Adrenal gland (tissue), 19 donors: ENCODE data around the gene NSUN7. TPM values are rescaled to one million over a fixed set of nuclear protein-coding genes. Genes with fewer than 3 reads are reported as not detected.

Experiments
- DNase-seq, 7 donors: peaks; one replicate each; pipeline ENCODE4 v3.0.0-alpha.2; 2019 to 2020
- H3K27ac ChIP-seq, 5 donors: fragments of 200-600 bp; sonication (generic) in 4 of 5; 1 replicate in 3 of 5; 2 replicates in 2 of 5; pipeline versions ENCODE4 v1.5.1 to v1.8.0; 2016 to 2020; ENCODE audit warnings: mild to moderate bottlenecking in 1 of 5
- H3K27me3 ChIP-seq: fragments of 200-600 bp; 2 replicates; pipeline ENCODE4 v1.8.0; 2021
- H3K36me3 ChIP-seq, 2 donors: fragments of 200-600 bp; replicated peaks in 1 of 2; 1 replicate in 1 of 2; 2 replicates in 1 of 2; pipeline versions ENCODE4 v1.5.1 to v1.8.0; 2018 to 2022
- H3K4me1 ChIP-seq, 2 donors: fragments of 200-600 bp; replicated peaks in 1 of 2; 1 replicate in 1 of 2; 2 replicates in 1 of 2; pipeline versions ENCODE4 v1.5.1 to v1.8.0; 2018 to 2021
- H3K4me3 ChIP-seq, 4 donors: fragments of 200-600 bp; sonication (generic) in 3 of 4; one replicate each; pipeline ENCODE4 v1.5.1; 2016 to 2018
- H3K9me3 ChIP-seq, 3 donors: fragments of 200-600 bp; sonication (generic) in 1 of 3; replicated peaks in 1 of 3; 1 replicate in 2 of 3; 2 replicates in 1 of 3; pipeline versions ENCODE4 v1.5.1 to v1.8.0; 2016 to 2021
- POLR2A ChIP-seq, 2 donors: fragments of 450-650 bp; IDR thresholded peaks; one replicate each; pipeline ENCODE4 v1.6.1; 2017; ENCODE audit warnings: antibody characterized with exemption in 2 of 2, mild to moderate bottlenecking in 2 of 2, moderate library complexity in 1 of 2
- WGBS, 4 donors: extraction: QIAGEN DNeasy Blood & Tissue Kit in 2 of 4; methylation state at CpG; one replicate each; pipeline versions ENCODE4 v1.1.5 to v1.1.7; 2013 to 2017; 5-methylcytosine and 5-hydroxymethylcytosine counted together
- intact Hi-C, 2 donors: fragments of 100-400 bp; cut with DNase I; formaldehyde crosslinking; loops; one replicate each; pipeline versions ENCODE4 v1.14.1 to v1.15.0; 2022 to 2023
- long read RNA-seq, 10 donors: library from polyadenylated mRNA in 3 of 10; unstranded in 2 of 10; stranded (forward) in 1 of 10; transcript quantifications; one replicate each; pipeline ENCODE4 v2.0.0 and lab custom pipeline, GENCODE V29; 2021 to 2026
- polyA plus RNA-seq, 3 donors: library from polyadenylated mRNA; stranded (reverse); fragments of 200-250 nt in 2 of 3; fragments of 350-450 nt in 1 of 3; fragmentation: Illumina TruSeq in 1 of 3; extraction: RNeasy Lipid Tissue Mini Kit (QIAGEN cat#74804) in 1 of 3; gene quantifications; one replicate each; pipeline ENCODE4 v1.2.3, GENCODE V29; 2013 to 2014
- total RNA-seq, 9 donors: library from RNA; depleted of rRNA in 4 of 9; stranded (reverse); fragments of >200 nt in 4 of 9; fragments of 120-200 nt in 1 of 9; fragmentation: NEBNext Ultra II Directional in 1 of 9; extraction: Animal tissue kit (Norgen Biotek cat#: 25700) in 1 of 9; gene quantifications; one replicate each; pipeline versions ENCODE4 v1.1.0 to v1.2.4, GENCODE V29; 2013 to 2023
- TF ChIP-seq, protein P1 (sequence below), 6 experiments: fragments of 450-650 bp in 4 of 6; fragments of 200-600 bp in 2 of 6; sonication (generic) in 1 of 6; IDR thresholded peaks; 1 replicate in 5 of 6; 2 replicates in 1 of 6; pipeline versions ENCODE4 v1.5.1 to v1.8.0; 2016 to 2021; ENCODE audit warnings: antibody characterized with exemption in 6 of 6, mild to moderate bottlenecking in 2 of 6, moderate library complexity in 1 of 6
- donor health status: healthy with polysubstance abuse.
- donor health status: Bipolar disorder and iron deficiency.
- donor health status: DM: yes; HTN: yes; CAD: no.
- donor health status: DM: no; HTN: no; CAD: no.
- donor health status: DM: no; HTN: no; CAD: no.
- donor health status: DM: yes; HTN: yes; CAD: no.

Gene NSUN7, protein sequence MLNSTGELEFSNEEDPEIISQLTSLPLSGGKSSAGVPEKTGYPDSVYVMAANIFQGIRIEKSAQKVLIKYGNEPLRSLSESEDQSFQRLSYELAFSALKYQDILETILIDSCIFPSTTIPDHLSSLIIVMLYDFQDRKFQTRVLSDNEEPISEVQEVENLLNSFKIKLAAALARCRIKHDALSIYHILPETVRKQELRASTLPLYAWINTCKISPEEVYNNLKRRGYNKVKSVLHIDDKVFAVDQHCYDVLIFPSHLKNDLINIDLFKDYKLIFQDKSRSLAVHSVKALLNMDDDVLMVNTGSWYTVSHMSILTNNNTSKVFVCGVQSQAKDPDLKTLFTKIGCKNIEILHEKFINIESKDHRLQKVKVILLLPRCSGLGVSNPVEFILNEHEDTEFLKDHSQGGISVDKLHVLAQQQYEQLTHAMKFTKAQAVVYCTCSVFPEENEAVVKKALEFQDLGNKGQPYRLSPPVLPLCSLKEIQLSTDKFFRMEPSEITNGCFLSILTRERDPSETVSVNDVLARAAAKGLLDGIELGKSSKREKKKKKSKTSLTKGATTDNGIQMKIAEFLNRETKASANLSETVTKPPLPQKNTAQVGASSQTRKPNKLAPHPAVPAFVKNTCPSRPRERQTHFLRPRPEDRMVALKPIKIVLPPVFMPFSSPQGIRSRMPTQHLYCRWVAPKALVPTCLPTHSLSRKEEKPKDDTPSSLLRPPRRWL
- total RNA-seq: 10 to 100 TPM in 1 of 9 donors, 1 to 10 TPM in 7, under 1 TPM in 1; 0.91 to 10.4 (median 2.8) TPM
- 1 to 10 TPM in 2 of 3 donors, under 1 TPM in 1; 0.79 to 2.1 (median 1.4) TPM for polyA plus RNA-seq
- long read RNA-seq, donor 1, partial matches to known transcripts: 0 of 1 reads
- long read RNA-seq, donor 1, other reads (novel, unspliced or antisense): 0 of 1 reads
- long read RNA-seq, donor 2, partial matches to known transcripts: 0 of 2 reads
- long read RNA-seq, donor 2, other reads (novel, unspliced or antisense): 0 of 2 reads
- long read RNA-seq, donor 3: 0 reads
- long read RNA-seq, donor 4, partial matches to known transcripts: 1 of 2 reads
- long read RNA-seq, donor 4, other reads (novel, unspliced or antisense): 0 of 2 reads
- long read RNA-seq, donor 5, partial matches to known transcripts: 4 of 11 reads
- long read RNA-seq, donor 5, other reads (novel, unspliced or antisense): 1 of 11 reads
- long read RNA-seq, donor 6, partial matches to known transcripts: 1 of 2 reads
- long read RNA-seq, donor 6, other reads (novel, unspliced or antisense): 1 of 2 reads
- long read RNA-seq, donor 7: 0 reads
- long read RNA-seq, donor 8, partial matches to known transcripts: 0 of 3 reads
- long read RNA-seq, donor 8, other reads (novel, unspliced or antisense): 0 of 3 reads
- long read RNA-seq, donor 9: 0 reads
- long read RNA-seq, donor 10, partial matches to known transcripts: 0 of 1 reads
- long read RNA-seq, donor 10, other reads (novel, unspliced or antisense): 0 of 1 reads

GRCh38 chr4:40749717-40750460, at the start of gene NSUN7:
NSUN7 (plus strand) TSS chr4:40749955; CDS start chr4:40750694, 739 bp downstream.
- H3K36me3 ChIP-seq: no peaks in the 10 kb centered on the region
- peak within 1 kb of the TSS in 2 of 4 donors; percentile 54 to 69 for H3K4me3 ChIP-seq
- peaks cover 0 to 9% of the 10 kb centered on the region in 2 donors for H3K4me1 ChIP-seq
- TF ChIP-seq, protein P1, sequence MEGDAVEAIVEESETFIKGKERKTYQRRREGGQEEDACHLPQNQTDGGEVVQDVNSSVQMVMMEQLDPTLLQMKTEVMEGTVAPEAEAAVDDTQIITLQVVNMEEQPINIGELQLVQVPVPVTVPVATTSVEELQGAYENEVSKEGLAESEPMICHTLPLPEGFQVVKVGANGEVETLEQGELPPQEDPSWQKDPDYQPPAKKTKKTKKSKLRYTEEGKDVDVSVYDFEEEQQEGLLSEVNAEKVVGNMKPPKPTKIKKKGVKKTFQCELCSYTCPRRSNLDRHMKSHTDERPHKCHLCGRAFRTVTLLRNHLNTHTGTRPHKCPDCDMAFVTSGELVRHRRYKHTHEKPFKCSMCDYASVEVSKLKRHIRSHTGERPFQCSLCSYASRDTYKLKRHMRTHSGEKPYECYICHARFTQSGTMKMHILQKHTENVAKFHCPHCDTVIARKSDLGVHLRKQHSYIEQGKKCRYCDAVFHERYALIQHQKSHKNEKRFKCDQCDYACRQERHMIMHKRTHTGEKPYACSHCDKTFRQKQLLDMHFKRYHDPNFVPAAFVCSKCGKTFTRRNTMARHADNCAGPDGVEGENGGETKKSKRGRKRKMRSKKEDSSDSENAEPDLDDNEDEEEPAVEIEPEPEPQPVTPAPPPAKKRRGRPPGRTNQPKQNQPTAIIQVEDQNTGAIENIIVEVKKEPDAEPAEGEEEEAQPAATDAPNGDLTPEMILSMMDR (IDR thresholded peaks at IDR 0.05): peak in 1 of 6 experiments; percentile 5
- no peak for TF ChIP-seq POLR2A (IDR thresholded peaks at IDR 0.05)
- H3K27me3 ChIP-seq: no peaks in the 10 kb centered on the region
- H3K9me3 ChIP-seq: no peaks in the 10 kb centered on the region
- intact Hi-C loops: no loop called here
- peak; percentile 56 to 76 (median 67) for DNase-seq
- WGBS, 4 donors: 1 to 3% (median 1%) methylated on average over 21 to 74 of the region's 75 CpGs
- peak within 1 kb of the TSS in 1 of 5 donors; percentile 38 for H3K27ac ChIP-seq

DNA sequence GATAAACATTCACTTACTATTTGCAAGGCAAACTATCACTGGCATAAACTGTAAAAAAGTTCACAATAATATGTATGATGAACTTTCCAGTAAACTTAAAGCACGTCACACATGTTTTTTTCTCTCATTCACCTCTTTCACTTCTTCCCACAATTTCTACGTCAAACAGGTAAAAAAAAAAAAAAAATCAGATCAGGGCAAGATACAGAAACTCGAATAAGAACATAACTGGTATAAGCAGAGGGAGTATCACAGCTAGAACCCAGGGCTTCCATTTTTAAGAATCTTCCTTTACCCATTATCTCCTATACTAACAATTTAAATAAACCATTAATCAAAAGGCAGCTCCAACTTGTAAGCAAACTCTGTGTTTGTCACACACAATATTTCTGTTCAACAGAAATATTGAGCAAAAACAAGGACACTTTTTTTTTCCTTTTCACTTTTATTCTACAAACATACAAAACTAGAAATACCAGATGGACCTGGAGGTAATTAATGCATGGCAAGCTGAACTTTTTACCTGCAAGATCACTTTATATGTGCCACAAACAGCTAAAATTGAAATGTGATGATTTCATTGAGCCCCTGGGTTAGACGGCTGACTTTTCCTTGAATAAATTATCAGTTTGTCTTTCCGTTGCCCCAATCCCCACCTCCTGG, 47.5 kb upstream of the NSUN7 start:
- WGBS, 4 donors: 59 to 73% (median 71%) methylated on average over 5 of the region's 5 CpGs

DNA sequence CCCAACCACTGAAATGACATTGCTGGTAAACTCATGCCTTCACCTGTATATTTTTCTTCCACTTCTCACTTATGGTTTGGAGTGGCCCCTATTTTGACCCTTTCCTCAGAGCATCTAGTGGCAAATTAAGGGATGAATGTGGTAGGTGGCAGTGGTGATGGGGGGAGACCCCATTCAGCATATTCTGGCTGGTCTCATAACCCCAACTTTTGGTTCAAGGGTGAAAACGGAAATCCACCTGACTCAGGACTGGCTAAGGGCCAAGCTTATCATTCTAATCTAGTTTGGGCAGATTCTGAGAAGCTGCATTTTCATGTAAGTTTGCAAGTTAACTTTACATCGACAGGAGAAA, 47.0 kb upstream of the NSUN7 start:
- Histone ChIP-seq H3K27me3 (no peaks in the 10 kb centered on the region), H3K36me3 (no peaks in the 10 kb centered on the region), H3K27ac (no peak overlapping the region), H3K4me3 (no peak overlapping the region), H3K4me1 (no peaks in the 10 kb centered on the region), H3K9me3 (no peaks in the 10 kb centered on the region)
- WGBS, 4 donors: 24 to 35% (median 32%) methylated on average over 2 of the region's 2 CpGs
- no peak for DNase-seq
- no peak for TF ChIP-seq POLR2A (IDR thresholded peaks at IDR 0.05)
- TF ChIP-seq, protein P1 (IDR thresholded peaks at IDR 0.05): no peak
- intact Hi-C loops: loop anchor here in 1 of 2 donors (10.0 kb wide), 1 partner anchor 58 kb away; no protein-coding TSS in a partner anchor

More for the DNA sequence above, 47.5 kb upstream of the NSUN7 start:
- no peaks in the 10 kb centered on the region for H3K9me3 ChIP-seq
- H3K4me1 ChIP-seq: no peaks in the 10 kb centered on the region
- no peaks in the 10 kb centered on the region for H3K36me3 ChIP-seq
- no peaks in the 10 kb centered on the region for H3K27me3 ChIP-seq
- no peak for DNase-seq
- intact Hi-C loops: loop anchor here in 1 of 2 donors (10.0 kb wide), 1 partner anchor 57 kb away; no protein-coding TSS in a partner anchor
- H3K27ac ChIP-seq: no peak overlapping the region
- H3K4me3 ChIP-seq: no peak overlapping the region
- TF ChIP-seq, protein P1 (IDR thresholded peaks at IDR 0.05): no peak
- no peak for TF ChIP-seq POLR2A (IDR thresholded peaks at IDR 0.05)
